ENCODE results near the gene ANKRD27. TPM values are rescaled to one million over a fixed set of nuclear protein-coding genes. Genes with fewer than 3 reads are reported as not detected.

ANKRD27 gene
- polyA plus RNA-seq, 1 of the 3 experiments (the other 2 are of a cell fraction), result 16.5 TPM

DNA sequence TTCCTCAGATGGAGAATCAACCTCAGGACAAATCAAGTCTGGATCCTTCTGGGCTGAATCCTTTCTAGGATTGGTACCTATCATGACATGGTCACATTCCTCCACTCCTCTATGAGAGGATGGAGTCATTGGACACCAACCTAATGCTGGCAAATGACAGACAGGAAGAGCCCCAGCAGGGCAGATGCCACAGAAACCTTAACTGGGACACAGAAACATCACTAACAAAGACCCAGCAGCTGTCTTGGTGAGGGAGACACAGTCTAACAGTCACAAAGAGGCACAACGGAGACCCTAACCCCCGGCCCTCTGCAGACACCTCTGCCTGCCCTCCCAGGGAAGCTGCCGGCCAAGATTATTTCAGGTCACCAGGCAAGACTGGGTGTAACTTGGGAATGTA, 2.1 kb downstream of the ANKRD27 start (continued):
- TF ChIP-seq, protein P1, sequence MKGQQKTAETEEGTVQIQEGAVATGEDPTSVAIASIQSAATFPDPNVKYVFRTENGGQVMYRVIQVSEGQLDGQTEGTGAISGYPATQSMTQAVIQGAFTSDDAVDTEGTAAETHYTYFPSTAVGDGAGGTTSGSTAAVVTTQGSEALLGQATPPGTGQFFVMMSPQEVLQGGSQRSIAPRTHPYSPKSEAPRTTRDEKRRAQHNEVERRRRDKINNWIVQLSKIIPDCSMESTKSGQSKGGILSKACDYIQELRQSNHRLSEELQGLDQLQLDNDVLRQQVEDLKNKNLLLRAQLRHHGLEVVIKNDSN (IDR thresholded peaks at IDR 0.05; ENCODE audit: borderline replicate concordance, low read depth), result no peak
- no peak for TF ChIP-seq POLR2AphosphoS5 (IDR thresholded peaks at IDR 0.05; ENCODE audit: low read depth, low read length)
- TF ChIP-seq YY1 (IDR thresholded peaks at IDR 0.05; ENCODE audit: low read depth), result no peak
- TF ChIP-seq, protein P2, sequence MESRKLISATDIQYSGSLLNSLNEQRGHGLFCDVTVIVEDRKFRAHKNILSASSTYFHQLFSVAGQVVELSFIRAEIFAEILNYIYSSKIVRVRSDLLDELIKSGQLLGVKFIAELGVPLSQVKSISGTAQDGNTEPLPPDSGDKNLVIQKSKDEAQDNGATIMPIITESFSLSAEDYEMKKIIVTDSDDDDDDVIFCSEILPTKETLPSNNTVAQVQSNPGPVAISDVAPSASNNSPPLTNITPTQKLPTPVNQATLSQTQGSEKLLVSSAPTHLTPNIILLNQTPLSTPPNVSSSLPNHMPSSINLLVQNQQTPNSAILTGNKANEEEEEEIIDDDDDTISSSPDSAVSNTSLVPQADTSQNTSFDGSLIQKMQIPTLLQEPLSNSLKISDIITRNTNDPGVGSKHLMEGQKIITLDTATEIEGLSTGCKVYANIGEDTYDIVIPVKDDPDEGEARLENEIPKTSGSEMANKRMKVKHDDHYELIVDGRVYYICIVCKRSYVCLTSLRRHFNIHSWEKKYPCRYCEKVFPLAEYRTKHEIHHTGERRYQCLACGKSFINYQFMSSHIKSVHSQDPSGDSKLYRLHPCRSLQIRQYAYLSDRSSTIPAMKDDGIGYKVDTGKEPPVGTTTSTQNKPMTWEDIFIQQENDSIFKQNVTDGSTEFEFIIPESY (IDR thresholded peaks at IDR 0.05; ENCODE audit: borderline replicate concordance, low read depth), result no peak

DNA sequence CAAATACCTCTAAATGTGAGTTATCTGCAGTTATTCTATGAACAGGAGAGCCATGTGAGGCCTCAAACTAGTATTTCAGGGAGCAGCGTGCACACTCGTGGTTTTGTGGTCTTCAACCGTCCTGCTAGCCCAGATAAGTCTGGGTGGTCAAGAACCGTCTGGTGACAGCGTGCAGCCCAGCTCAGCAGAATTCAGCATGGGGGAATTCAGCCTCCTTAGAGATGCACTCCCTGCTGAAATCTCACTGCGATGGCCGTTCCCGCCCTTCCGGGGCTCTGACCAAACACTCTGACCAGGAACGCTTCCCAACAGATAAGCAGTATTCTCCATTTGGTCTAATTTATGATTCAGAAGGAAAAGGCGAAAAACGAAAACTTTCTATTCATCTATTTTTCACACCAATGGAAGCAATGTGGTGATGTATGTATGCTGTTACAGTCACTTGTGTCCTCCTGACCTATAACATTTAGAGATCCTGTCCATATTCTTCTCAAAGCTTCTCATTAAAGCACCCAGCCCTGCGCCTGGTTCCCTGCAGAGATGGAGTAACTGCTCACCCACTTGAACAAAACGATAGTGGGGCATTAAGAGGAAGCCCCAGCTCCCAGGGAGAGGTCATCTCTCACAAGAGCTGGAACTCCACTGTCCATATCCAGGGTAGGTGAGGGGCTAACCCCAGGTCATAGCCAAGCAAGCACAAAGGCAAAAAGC, 2.9 kb downstream of the ANKRD27 start:
- TF ChIP-seq RFX5 (IDR thresholded peaks at IDR 0.05; ENCODE audit: low read length), result no peak
- Histone ChIP-seq H3K4me3 (ENCODE audit: low read depth in 2 of 2, low read length in 1 of 2) (no peak overlapping the region), H3F3A (replicated peaks; ENCODE audit: insufficient read depth) (no peaks in the 10 kb centered on the region), H3K27me3 (ENCODE audit: insufficient read depth) (peaks cover 6% of the 10 kb centered on the region), H3K9me3 (no peaks in the 10 kb centered on the region), H2AFZ (ENCODE audit: low read depth) (no peak overlapping the region), H3K4me2 (no peak overlapping the region), H3K27ac (ENCODE audit: low read depth in 2 of 2, low read length in 1 of 2) (no peak overlapping the region), H3K4me1 (ENCODE audit: control insufficient read depth in 1 of 2, insufficient read depth in 2 of 2, low read depth in 1 of 2, low read length in 1 of 2) (peaks cover 0 to 21% of the 10 kb centered on the region in 2 experiments; a peak in 2 of 4 replicates), H3K9ac (no peak overlapping the region), H3K79me2 (ENCODE audit: insufficient read depth) (peaks cover 78% of the 10 kb centered on the region), H3K9me2 (no peaks in the 10 kb centered on the region), H3K36me3 (replicated peaks in 1 of 2; ENCODE audit: control insufficient read depth in 1 of 2, insufficient read depth in 2 of 2, low read length in 1 of 2) (no peaks in the 10 kb centered on the region), H4K20me1 (ENCODE audit: insufficient read depth) (peaks cover 64% of the 10 kb centered on the region)
- CTCF ChIA-PET, result interaction anchor here (1.2 kb wide), 1 partner anchor 72 kb away, joined by 3 read pairs; no protein-coding TSS in a partner anchor
- POLR2A ChIA-PET, result no interaction called here
- no peak for DNase-seq
- WGBS (ENCODE audit: low lambda C conversion rate), result 89% methylated on average over 14 of the region's 14 CpGs

DNA sequence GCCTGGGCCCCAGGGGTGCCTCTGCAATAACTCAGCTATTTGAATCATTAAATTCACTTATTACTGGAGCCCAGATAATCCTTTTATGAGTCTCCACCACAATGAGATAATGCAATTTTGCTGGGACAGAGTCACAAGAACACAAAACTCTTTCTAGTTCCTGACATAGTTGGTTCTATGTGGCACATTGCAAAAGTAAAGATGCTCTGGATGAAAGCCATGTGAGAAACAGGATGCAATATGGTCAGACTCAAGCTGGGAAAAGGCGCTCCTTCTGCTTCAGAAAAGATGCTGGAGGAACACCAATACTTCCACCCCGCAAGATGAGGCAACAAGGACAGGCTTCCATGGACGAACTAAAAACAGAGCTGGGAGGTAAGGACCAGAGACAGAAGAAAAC, 5.7 kb downstream of the ANKRD27 start:
- ChIA-PET CTCF (interaction anchor here (1.0 to 2.2 kb wide), 3 partner anchors 11 to 69 kb away, joined by 3 to 7 read pairs (median 3); no protein-coding TSS in a partner anchor), POLR2A (no interaction called here)
- no peaks in the 10 kb centered on the region for H3K9me3 ChIP-seq
- 96% methylated on average over 3 of the region's 3 CpGs for WGBS (ENCODE audit: low lambda C conversion rate)
- peaks cover 64% of the 10 kb centered on the region for H4K20me1 ChIP-seq (ENCODE audit: insufficient read depth)
- no peaks in the 10 kb centered on the region for H3K9me2 ChIP-seq
- H3K4me1 ChIP-seq (ENCODE audit: control insufficient read depth in 1 of 2, insufficient read depth in 2 of 2, low read depth in 1 of 2, low read length in 1 of 2), result peaks cover 0 to 12% of the 10 kb centered on the region in 2 experiments; a peak in 2 of 4 replicates
- H3K9ac ChIP-seq, result no peak overlapping the region
- no peak for DNase-seq
- no peaks in the 10 kb centered on the region for H3K27me3 ChIP-seq (ENCODE audit: insufficient read depth)
- H2AFZ ChIP-seq (ENCODE audit: low read depth), result no peak overlapping the region
- no peak overlapping the region for H3K27ac ChIP-seq (ENCODE audit: low read depth in 2 of 2, low read length in 1 of 2)
- peaks cover 0 to 4% of the 10 kb centered on the region in 2 experiments for H3K36me3 ChIP-seq (replicated peaks in 1 of 2; ENCODE audit: control insufficient read depth in 1 of 2, insufficient read depth in 2 of 2, low read length in 1 of 2)
- peaks cover 95% of the 10 kb centered on the region for H3K79me2 ChIP-seq (ENCODE audit: insufficient read depth)
- no peak overlapping the region for H3K4me2 ChIP-seq
- no peak overlapping the region for H3K4me3 ChIP-seq (ENCODE audit: low read depth in 2 of 2, low read length in 1 of 2)
- H3F3A ChIP-seq (replicated peaks; ENCODE audit: insufficient read depth), result no peaks in the 10 kb centered on the region
- no peak for TF ChIP-seq FOXJ3 (CRISPR knock-in tag; IDR thresholded peaks at IDR 0.05)
- TF ChIP-seq SMC3 (IDR thresholded peaks at IDR 0.05; ENCODE audit: low read depth, low read length), result no peak
- TF ChIP-seq, protein P3, sequence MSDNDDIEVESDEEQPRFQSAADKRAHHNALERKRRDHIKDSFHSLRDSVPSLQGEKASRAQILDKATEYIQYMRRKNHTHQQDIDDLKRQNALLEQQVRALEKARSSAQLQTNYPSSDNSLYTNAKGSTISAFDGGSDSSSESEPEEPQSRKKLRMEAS (IDR thresholded peaks at IDR 0.05; ENCODE audit: low read depth), result no peak
- TF ChIP-seq, protein P4, sequence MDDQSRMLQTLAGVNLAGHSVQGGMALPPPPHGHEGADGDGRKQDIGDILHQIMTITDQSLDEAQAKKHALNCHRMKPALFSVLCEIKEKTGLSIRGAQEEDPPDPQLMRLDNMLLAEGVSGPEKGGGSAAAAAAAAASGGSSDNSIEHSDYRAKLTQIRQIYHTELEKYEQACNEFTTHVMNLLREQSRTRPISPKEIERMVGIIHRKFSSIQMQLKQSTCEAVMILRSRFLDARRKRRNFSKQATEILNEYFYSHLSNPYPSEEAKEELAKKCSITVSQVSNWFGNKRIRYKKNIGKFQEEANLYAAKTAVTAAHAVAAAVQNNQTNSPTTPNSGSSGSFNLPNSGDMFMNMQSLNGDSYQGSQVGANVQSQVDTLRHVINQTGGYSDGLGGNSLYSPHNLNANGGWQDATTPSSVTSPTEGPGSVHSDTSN (IDR thresholded peaks at IDR 0.05), result no peak
- TF ChIP-seq, protein P5, sequence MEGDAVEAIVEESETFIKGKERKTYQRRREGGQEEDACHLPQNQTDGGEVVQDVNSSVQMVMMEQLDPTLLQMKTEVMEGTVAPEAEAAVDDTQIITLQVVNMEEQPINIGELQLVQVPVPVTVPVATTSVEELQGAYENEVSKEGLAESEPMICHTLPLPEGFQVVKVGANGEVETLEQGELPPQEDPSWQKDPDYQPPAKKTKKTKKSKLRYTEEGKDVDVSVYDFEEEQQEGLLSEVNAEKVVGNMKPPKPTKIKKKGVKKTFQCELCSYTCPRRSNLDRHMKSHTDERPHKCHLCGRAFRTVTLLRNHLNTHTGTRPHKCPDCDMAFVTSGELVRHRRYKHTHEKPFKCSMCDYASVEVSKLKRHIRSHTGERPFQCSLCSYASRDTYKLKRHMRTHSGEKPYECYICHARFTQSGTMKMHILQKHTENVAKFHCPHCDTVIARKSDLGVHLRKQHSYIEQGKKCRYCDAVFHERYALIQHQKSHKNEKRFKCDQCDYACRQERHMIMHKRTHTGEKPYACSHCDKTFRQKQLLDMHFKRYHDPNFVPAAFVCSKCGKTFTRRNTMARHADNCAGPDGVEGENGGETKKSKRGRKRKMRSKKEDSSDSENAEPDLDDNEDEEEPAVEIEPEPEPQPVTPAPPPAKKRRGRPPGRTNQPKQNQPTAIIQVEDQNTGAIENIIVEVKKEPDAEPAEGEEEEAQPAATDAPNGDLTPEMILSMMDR (IDR thresholded peaks at IDR 0.05), result no peak
- no peak for TF ChIP-seq YY1 (IDR thresholded peaks at IDR 0.05; ENCODE audit: low read depth)
- no peak for TF ChIP-seq TEAD4 (IDR thresholded peaks at IDR 0.05; ENCODE audit: borderline replicate concordance, insufficient read depth)
- TF ChIP-seq SIN3A (IDR thresholded peaks at IDR 0.05; ENCODE audit: borderline replicate concordance, low read depth, low read length), result no peak
- no peak for TF ChIP-seq TAF1 (IDR thresholded peaks at IDR 0.05; ENCODE audit: borderline replicate concordance, low read depth, low read length)
- TF ChIP-seq, protein P2 (IDR thresholded peaks at IDR 0.05; ENCODE audit: borderline replicate concordance, low read depth), result no peak
- TF ChIP-seq CHD2 (IDR thresholded peaks at IDR 0.05; ENCODE audit: low read length, partially characterized antibody), result no peak
- TF ChIP-seq, protein P1 (IDR thresholded peaks at IDR 0.05; ENCODE audit: borderline replicate concordance, low read depth), result no peak

All from SK-N-SH (cell line).